ENCODE results near the gene ZMYM3. TPM values are rescaled to one million over a fixed set of nuclear protein-coding genes. Genes with fewer than 3 reads are reported as not detected.
"Not testable (repeated sequence)": the region's sequence is repeated elsewhere in the genome, so short reads cannot be mapped to it uniquely, and the experiment has no call there.

The ZMYM3 gene
- 10 to 100 TPM; 12.4 to 17.5 (median 15.0) TPM for total RNA-seq

GRCh38 chrX:71254092-71254963, at the start of gene ZMYM3:
Gene ZMYM3, minus strand, starts transcription at chrX:71254140. Its CDS starts 885 bp downstream, at chrX:71253255.
- TF ChIP-seq POLR2A (IDR thresholded peaks at IDR 0.05) = no peak
- TF ChIP-seq CTCF (IDR thresholded peaks at IDR 0.05) = no peak
- DNase-seq (ENCODE audit: low spot score in 2 of 2) = peak; percentile 71 to 95
- intact Hi-C loops (cut with DNase I; ENCODE audit: low total_unique reads) = no loop called here
- WGBS, 2 donors = 2 to 34% methylated on average over 19 to 41 of the region's 54 CpGs
- peak within 1 kb of the TSS; percentile 60 for H3K4me3 ChIP-seq (ENCODE audit: low read depth, poor library complexity, severe bottlenecking)

GRCh38 chrX:71302461-71303213, 48.7 kb upstream of the ZMYM3 start:
- no peak overlapping the region for H3K4me3 ChIP-seq (ENCODE audit: low read depth, poor library complexity, severe bottlenecking)
- DNase-seq (ENCODE audit: low spot score in 2 of 2) = no peak
- WGBS, 2 donors = 70 to 83% methylated on average over 5 of the region's 5 CpGs
- no peak for TF ChIP-seq POLR2A (IDR thresholded peaks at IDR 0.05)
- no peak for TF ChIP-seq CTCF (IDR thresholded peaks at IDR 0.05)
- intact Hi-C loops (cut with DNase I; ENCODE audit: low total_unique reads) = no loop called here

- intact Hi-C loops (cut with DNase I; ENCODE audit: low total_unique reads) = no loop called here
- no peak within 1 kb of the TSS for H3K4me3 ChIP-seq (ENCODE audit: low read depth, poor library complexity, severe bottlenecking)
- DNase-seq (ENCODE audit: low spot score in 2 of 2) = peak in 1 of 2 donors; percentile 50
- 50 to 60% methylated on average over 10 of the region's 10 CpGs for WGBS, 2 donors
- TF ChIP-seq POLR2A (IDR thresholded peaks at IDR 0.05) = no peak
- TF ChIP-seq CTCF (IDR thresholded peaks at IDR 0.05) = no peak
These were observed 47.4 kb upstream of the ZMYM3 start, which contains the start of gene ITGB1BP2 for GRCh38 chrX:71301195-71301924. Gene ITGB1BP2, plus strand, starts transcription at chrX:71301750. Its CDS starts 57 bp downstream, at chrX:71301807.

- WGBS, 2 donors = 79 to 82% methylated on average over 7 of the region's 7 CpGs
- DNase-seq (ENCODE audit: low spot score in 2 of 2) = peak in 1 of 2 donors; percentile 72
- intact Hi-C loops (cut with DNase I; ENCODE audit: low total_unique reads); H3K4me3 ChIP-seq (ENCODE audit: low read depth, poor library complexity, severe bottlenecking): not testable (repeated sequence)
These were observed 46.6 kb upstream of the ZMYM3 start for GRCh38 chrX:71300495-71300894.

GRCh38 chrX:71300064-71300463, 46.1 kb upstream of the ZMYM3 start:
- 81 to 85% methylated on average over 7 of the region's 7 CpGs for WGBS, 2 donors
- intact Hi-C loops (cut with DNase I; ENCODE audit: low total_unique reads); H3K4me3 ChIP-seq (ENCODE audit: low read depth, poor library complexity, severe bottlenecking); DNase-seq (ENCODE audit: low spot score in 2 of 2): not testable (repeated sequence)

GRCh38 chrX:71298119-71298518, 44.2 kb upstream of the ZMYM3 start:
- no peak for DNase-seq (ENCODE audit: low spot score in 2 of 2)
- intact Hi-C loops (cut with DNase I; ENCODE audit: low total_unique reads) = no loop called here
- WGBS, 2 donors = 57 to 92% methylated on average over 3 of the region's 3 CpGs
- TF ChIP-seq CTCF (IDR thresholded peaks at IDR 0.05) (no peak), POLR2A (IDR thresholded peaks at IDR 0.05) (no peak)
- no peak overlapping the region for H3K4me3 ChIP-seq (ENCODE audit: low read depth, poor library complexity, severe bottlenecking)

Data from lower leg skin (tissue), 4 donors.